Esophagus muscularis mucosa (tissue), 4 donors: ENCODE measurements around the gene CBLB. TPM values are rescaled to one million over a fixed set of nuclear protein-coding genes. Genes with fewer than 3 reads are reported as not detected.

Experiments
- DNase-seq: peaks from one replicate; pipeline ENCODE4 v3.0.0-alpha.2; 2017; ENCODE audit errors: extremely low spot score
- H3K27ac ChIP-seq, 4 donors: fragments of 200-600 bp; sonication (generic); replicated peaks in 1 of 4; 1 replicate in 3 of 4; 2 replicates in 1 of 4; pipeline ENCODE4 v1.5.1; 2016 to 2019; ENCODE audit warnings: mild to moderate bottlenecking in 1 of 4
- H3K27me3 ChIP-seq, 4 donors: fragments of 200-600 bp; sonication (generic); one replicate each; pipeline versions ENCODE4 v1.5.1 to v1.6.0; 2016 to 2019
- H3K36me3 ChIP-seq, 4 donors: fragments of 200-600 bp; sonication (generic); one replicate each; pipeline ENCODE4 v1.5.1; 2016 to 2019
- H3K4me1 ChIP-seq, 4 donors: fragments of 200-600 bp; sonication (generic); one replicate each; pipeline ENCODE4 v1.5.1; 2016 to 2019
- H3K4me3 ChIP-seq, 4 donors: fragments of 200-600 bp; sonication (generic); 1 replicate in 2 of 4; 2 replicates in 2 of 4; pipeline ENCODE4 v1.5.1; 2016 to 2019; ENCODE audit warnings: mild to moderate bottlenecking in 4 of 4, moderate library complexity in 1 of 4
- H3K9me3 ChIP-seq, 4 donors: fragments of 200-600 bp; sonication (generic); 1 replicate in 3 of 4; 2 replicates in 1 of 4; pipeline ENCODE4 v1.5.1; 2016 to 2019
- EP300 ChIP-seq: sonication (generic); formaldehyde crosslinking; IDR thresholded peaks from one replicate; pipeline ENCODE4 v1.6.1; 2017; ENCODE audit warnings: antibody characterized with exemption
- POLR2A ChIP-seq: fragments of 450-650 bp; IDR thresholded peaks from one replicate; pipeline ENCODE4 v1.6.1; 2017; ENCODE audit warnings: antibody characterized with exemption, moderate library complexity, mild to moderate bottlenecking, low read depth
- POLR2AphosphoS5 ChIP-seq, 2 donors: sonication (generic); formaldehyde crosslinking; IDR thresholded peaks; one replicate each; pipeline ENCODE4 v1.6.1; 2017; ENCODE audit warnings: antibody characterized with exemption in 2 of 2
- WGBS: methylation state at CpG from one replicate; pipeline ENCODE4 v1.1.5; 2018; 5-methylcytosine and 5-hydroxymethylcytosine counted together
- intact Hi-C: fragments of 100-400 bp; cut with DNase I; formaldehyde crosslinking; loops from one replicate; pipeline ENCODE4 v1.15.1; 2023
- total RNA-seq, 4 donors: library from RNA; depleted of rRNA; stranded (reverse); fragments of >200 nt; gene quantifications; one replicate each; pipeline versions ENCODE4 v1.1.0 to v1.2.1, GENCODE V29; 2016
- TF ChIP-seq, protein P1 (sequence below), 3 experiments: fragments of 200-600 bp in 2 of 3; fragments of 450-650 bp in 1 of 3; sonication (generic) in 2 of 3; IDR thresholded peaks; one replicate each; pipeline ENCODE4 v1.5.1; 2017 to 2019; ENCODE audit warnings: antibody characterized with exemption in 3 of 3, mild to moderate bottlenecking in 2 of 3, moderate library complexity in 1 of 3

The CBLB gene
- total RNA-seq, 4 donors from 2014 or later = 20.7 to 35.7 (median 26.2) TPM

GRCh38 chr3:105656651-105657504 is 211.9 kb downstream of the CBLB start:
- Histone ChIP-seq H3K9me3 (no peaks in the 10 kb centered on the region), H3K4me1 (peaks cover 0 to 7% (median 1%) of the 10 kb centered on the region in 4 donors), H3K27ac (no peak overlapping the region), H3K27me3 (no peaks in the 10 kb centered on the region), H3K4me3 (no peak overlapping the region), H3K36me3 (peaks cover 6 to 38% (median 26%) of the 10 kb centered on the region in 4 donors)
- DNase-seq = no peak
- intact Hi-C loops = no loop called here
- WGBS = 80% methylated on average over 1 of the region's 1 CpG
- TF ChIP-seq, protein P1, sequence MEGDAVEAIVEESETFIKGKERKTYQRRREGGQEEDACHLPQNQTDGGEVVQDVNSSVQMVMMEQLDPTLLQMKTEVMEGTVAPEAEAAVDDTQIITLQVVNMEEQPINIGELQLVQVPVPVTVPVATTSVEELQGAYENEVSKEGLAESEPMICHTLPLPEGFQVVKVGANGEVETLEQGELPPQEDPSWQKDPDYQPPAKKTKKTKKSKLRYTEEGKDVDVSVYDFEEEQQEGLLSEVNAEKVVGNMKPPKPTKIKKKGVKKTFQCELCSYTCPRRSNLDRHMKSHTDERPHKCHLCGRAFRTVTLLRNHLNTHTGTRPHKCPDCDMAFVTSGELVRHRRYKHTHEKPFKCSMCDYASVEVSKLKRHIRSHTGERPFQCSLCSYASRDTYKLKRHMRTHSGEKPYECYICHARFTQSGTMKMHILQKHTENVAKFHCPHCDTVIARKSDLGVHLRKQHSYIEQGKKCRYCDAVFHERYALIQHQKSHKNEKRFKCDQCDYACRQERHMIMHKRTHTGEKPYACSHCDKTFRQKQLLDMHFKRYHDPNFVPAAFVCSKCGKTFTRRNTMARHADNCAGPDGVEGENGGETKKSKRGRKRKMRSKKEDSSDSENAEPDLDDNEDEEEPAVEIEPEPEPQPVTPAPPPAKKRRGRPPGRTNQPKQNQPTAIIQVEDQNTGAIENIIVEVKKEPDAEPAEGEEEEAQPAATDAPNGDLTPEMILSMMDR (IDR thresholded peaks at IDR 0.05) = no peak
- TF ChIP-seq EP300 = no peak
- no peak for TF ChIP-seq POLR2A
- no peak for TF ChIP-seq POLR2AphosphoS5 (IDR thresholded peaks at IDR 0.05)

- intact Hi-C loops = no loop called here
- Histone ChIP-seq H3K27ac (no peak overlapping the region), H3K4me1 (peaks cover 0 to 7% (median 1%) of the 10 kb centered on the region in 4 donors), H3K4me3 (no peak overlapping the region), H3K27me3 (no peaks in the 10 kb centered on the region), H3K9me3 (no peaks in the 10 kb centered on the region), H3K36me3 (peaks cover 6 to 16% (median 8%) of the 10 kb centered on the region in 4 donors)
- WGBS = 92% methylated on average over 3 of the region's 3 CpGs
- no peak for DNase-seq
- TF ChIP-seq POLR2A (no peak), POLR2AphosphoS5 (IDR thresholded peaks at IDR 0.05) (no peak), EP300 (no peak)
- TF ChIP-seq, protein P1 (IDR thresholded peaks at IDR 0.05) = no peak
Observed at GRCh38 chr3:105653868-105654267, 214.9 kb downstream of the CBLB start.

DNA sequence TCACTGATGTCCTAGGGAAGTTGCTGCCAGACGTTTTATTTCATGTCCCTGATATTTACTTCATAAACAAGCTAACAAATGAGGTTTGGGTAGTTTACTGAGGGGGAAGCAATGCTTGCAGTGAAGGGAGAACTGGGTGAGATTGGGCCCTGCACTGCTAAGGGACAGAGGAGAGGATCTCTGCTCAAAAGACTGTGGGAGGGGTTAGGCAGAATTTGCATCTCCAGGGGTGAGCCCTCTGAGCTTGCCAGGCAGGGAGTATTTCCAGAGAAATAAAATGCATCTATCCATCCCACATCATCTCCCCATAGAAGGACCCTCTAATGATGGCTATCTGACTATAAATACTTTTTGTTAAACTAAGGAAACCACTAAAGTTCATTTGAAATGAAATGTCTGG is 215.6 kb downstream of the CBLB start:
- intact Hi-C loops = no loop called here
- 50% methylated on average over 1 of the region's 1 CpG for WGBS
- no peak overlapping the region for H3K27ac ChIP-seq
- peaks cover 0 to 7% (median 1%) of the 10 kb centered on the region in 4 donors for H3K4me1 ChIP-seq
- TF ChIP-seq POLR2A (no peak), POLR2AphosphoS5 (IDR thresholded peaks at IDR 0.05) (no peak), EP300 (no peak)
- TF ChIP-seq, protein P1 (IDR thresholded peaks at IDR 0.05) = no peak
- no peak overlapping the region for H3K4me3 ChIP-seq
- no peaks in the 10 kb centered on the region for H3K9me3 ChIP-seq
- peaks cover 0 to 9% (median 1%) of the 10 kb centered on the region in 4 donors for H3K36me3 ChIP-seq
- DNase-seq = no peak
- no peaks in the 10 kb centered on the region for H3K27me3 ChIP-seq

DNA sequence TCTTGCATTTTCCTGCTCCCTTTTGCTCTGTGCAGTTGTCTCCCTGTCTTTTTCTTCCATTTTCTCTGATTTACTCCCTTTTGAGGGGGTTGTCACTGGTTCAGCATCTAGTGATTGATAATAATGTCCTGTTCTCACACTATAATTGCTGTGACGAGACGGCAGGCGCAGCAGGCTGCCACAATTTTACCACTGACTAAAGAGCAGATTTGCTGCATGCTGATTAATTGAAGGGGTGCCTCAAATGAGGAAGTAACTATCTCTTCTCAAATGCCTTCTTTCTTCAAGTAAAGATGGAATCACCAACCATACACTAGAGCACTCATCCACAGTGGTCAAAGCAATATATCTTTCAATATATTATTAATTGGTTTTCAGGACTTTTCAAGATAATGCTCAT is 219.3 kb downstream of the CBLB start:
- H3K36me3 ChIP-seq = no peaks in the 10 kb centered on the region
- DNase-seq = no peak
- TF ChIP-seq, protein P1 (IDR thresholded peaks at IDR 0.05) = no peak
- TF ChIP-seq EP300 = no peak
- no peak for TF ChIP-seq POLR2A
- no peak for TF ChIP-seq POLR2AphosphoS5 (IDR thresholded peaks at IDR 0.05)
- H3K4me1 ChIP-seq = no peaks in the 10 kb centered on the region
- H3K9me3 ChIP-seq = no peaks in the 10 kb centered on the region
- H3K4me3 ChIP-seq = no peak overlapping the region
- H3K27ac ChIP-seq = no peak overlapping the region
- 85% methylated on average over 3 of the region's 3 CpGs for WGBS
- H3K27me3 ChIP-seq = no peaks in the 10 kb centered on the region
- intact Hi-C loops = no loop called here
